GM15510 (cell line): ENCODE data around the gene FGGY.

Source experiments
- POLR2A ChIP-seq: IDR thresholded peaks from 3 replicates; pipeline ENCODE4 v1.6.1; 2011; ENCODE audit warnings: borderline replicate concordance; ENCODE audit not compliant: insufficient read length; ENCODE audit errors: extremely low read depth

Gene FGGY

GRCh38 chr1:59422921-59423575 is 126.2 kb downstream of the FGGY start:
- TF ChIP-seq POLR2A: no peak

- TF ChIP-seq POLR2A: no peak
These were observed 130.3 kb downstream of the FGGY start for GRCh38 chr1:59427155-59427554.

GRCh38 chr1:59427784-59428183 is 130.9 kb downstream of the FGGY start:
- no peak for TF ChIP-seq POLR2A

GRCh38 chr1:59428828-59429227 is 131.9 kb downstream of the FGGY start:
- TF ChIP-seq POLR2A: no peak

GRCh38 chr1:59429656-59430055 is 132.8 kb downstream of the FGGY start:
- no peak for TF ChIP-seq POLR2A

- TF ChIP-seq POLR2A: no peak
These were observed 134.8 kb downstream of the FGGY start for GRCh38 chr1:59431566-59432294.

GRCh38 chr1:59432531-59433439 is 135.9 kb downstream of the FGGY start:
- no peak for TF ChIP-seq POLR2A

- no peak for TF ChIP-seq POLR2A
These were observed 136.5 kb downstream of the FGGY start for GRCh38 chr1:59433440-59433813.

- TF ChIP-seq POLR2A: no peak
These were observed 137.4 kb downstream of the FGGY start for GRCh38 chr1:59434336-59434735.

GRCh38 chr1:59436637-59437036 is 139.7 kb downstream of the FGGY start:
- no peak for TF ChIP-seq POLR2A

GRCh38 chr1:59438058-59438560 is 141.2 kb downstream of the FGGY start:
- no peak for TF ChIP-seq POLR2A

- TF ChIP-seq POLR2A: no peak
These were observed 145.6 kb downstream of the FGGY start for GRCh38 chr1:59442492-59442891.

- no peak for TF ChIP-seq POLR2A
These were observed 146.4 kb downstream of the FGGY start for GRCh38 chr1:59443310-59443709.

- TF ChIP-seq POLR2A: no peak
These were observed 147.6 kb downstream of the FGGY start for GRCh38 chr1:59444520-59444919.

GRCh38 chr1:59445040-59445439 is 148.1 kb downstream of the FGGY start:
- no peak for TF ChIP-seq POLR2A
